IPS-11a (cell line): ENCODE data around the gene P3H3.
A peak's percentile ranks its signal among the peaks of the same experiment; 100 is the strongest.

Source experiments
- H3K4me3 ChIP-seq: one replicate; pipeline ENCODE4 v1.5.1; 2013; ENCODE audit warnings: low read depth, low read length, control low read depth

Gene P3H3

GRCh38 chr12:6842075-6842474, 13.9 kb downstream of the P3H3 start:
- H3K4me3 ChIP-seq = no peak overlapping the region

- no peak overlapping the region for H3K4me3 ChIP-seq
These were observed 15.1 kb downstream of the P3H3 start for GRCh38 chr12:6843118-6843902.

GRCh38 chr12:6845395-6845794, 17.2 kb downstream of the P3H3 start:
- no peak overlapping the region for H3K4me3 ChIP-seq

GRCh38 chr12:6846316-6846869, 18.2 kb downstream of the P3H3 start:
- H3K4me3 ChIP-seq = no peak overlapping the region

GRCh38 chr12:6847676-6848075, 19.5 kb downstream of the P3H3 start:
- H3K4me3 ChIP-seq = no peak overlapping the region

GRCh38 chr12:6849427-6849826, 21.2 kb downstream of the P3H3 start:
- no peak overlapping the region for H3K4me3 ChIP-seq

- peak overlapping the region; percentile 99 for H3K4me3 ChIP-seq
These were observed 21.9 kb downstream of the P3H3 start for GRCh38 chr12:6849976-6850560.

- peak overlapping the region; percentile 99 for H3K4me3 ChIP-seq
These were observed 22.6 kb downstream of the P3H3 start for GRCh38 chr12:6850796-6851152.

- H3K4me3 ChIP-seq = peak within 1 kb of the TSS; percentile 99
These were observed 23.1 kb downstream of the P3H3 start, which contains the start of gene CDCA3 for GRCh38 chr12:6851153-6851920. Gene CDCA3, minus strand, starts transcription at chr12:6851286. Its CDS starts 334 bp downstream, at chr12:6850952.

GRCh38 chr12:6851921-6852650, 23.9 kb downstream of the P3H3 start, which contains the start of gene USP5:
Gene USP5, plus strand, starts transcription at chr12:6852150. Its CDS starts 30 bp downstream, at chr12:6852180.
- H3K4me3 ChIP-seq = peak within 1 kb of the TSS; percentile 99

- peak overlapping the region; percentile 99 for H3K4me3 ChIP-seq
These were observed 24.6 kb downstream of the P3H3 start for GRCh38 chr12:6852651-6853354.

- no peak overlapping the region for H3K4me3 ChIP-seq
These were observed 25.4 kb downstream of the P3H3 start for GRCh38 chr12:6853626-6854025.

GRCh38 chr12:6854036-6854435, 25.8 kb downstream of the P3H3 start:
- H3K4me3 ChIP-seq = no peak overlapping the region

GRCh38 chr12:6855322-6855721, 27.1 kb downstream of the P3H3 start:
- H3K4me3 ChIP-seq = no peak overlapping the region

GRCh38 chr12:6858799-6859198, 30.6 kb downstream of the P3H3 start:
- no peak overlapping the region for H3K4me3 ChIP-seq

GRCh38 chr12:6860116-6860515, 31.9 kb downstream of the P3H3 start:
- no peak overlapping the region for H3K4me3 ChIP-seq

GRCh38 chr12:6860942-6861341, 32.7 kb downstream of the P3H3 start:
- no peak overlapping the region for H3K4me3 ChIP-seq

- H3K4me3 ChIP-seq = no peak overlapping the region
These were observed 33.2 kb downstream of the P3H3 start for GRCh38 chr12:6861391-6861790.

GRCh38 chr12:6863033-6863432, 34.8 kb downstream of the P3H3 start:
- H3K4me3 ChIP-seq = no peak overlapping the region
